H9 (cell line): ENCODE results near the gene TRIM21. TPM values are rescaled to one million over a fixed set of nuclear protein-coding genes. Genes with fewer than 3 reads are reported as not detected.

Experiments used
- DNase-seq: peaks from one replicate; pipeline ENCODE4 v3.0.0-alpha.2; 2017
- H2AFZ ChIP-seq: one replicate; pipeline ENCODE4 v1.6.1; 2013; ENCODE audit warnings: mild to moderate bottlenecking, low read length, control low read depth, moderate library complexity
- H2AK5ac ChIP-seq: 2 replicates; pipeline ENCODE4 v1.6.1; 2013; ENCODE audit warnings: low read length, control low read depth, mixed read lengths; ENCODE audit not compliant: insufficient read length
- H2BK120ac ChIP-seq: one replicate; pipeline ENCODE4 v1.6.1; 2013; ENCODE audit warnings: low read depth, mild to moderate bottlenecking, low read length, control low read depth, inconsistent platforms; ENCODE audit not compliant: poor library complexity, severe bottlenecking
- H2BK12ac ChIP-seq: 2 replicates; pipeline ENCODE4 v1.6.1; 2013; ENCODE audit warnings: low read length, control low read depth, mixed read lengths, low read depth; ENCODE audit not compliant: insufficient read length
- H2BK15ac ChIP-seq: 2 replicates; pipeline ENCODE4 v1.6.1; 2013; ENCODE audit warnings: low read depth, low read length, control low read depth
- H2BK20ac ChIP-seq: one replicate; pipeline ENCODE4 v1.6.1; 2013; ENCODE audit warnings: low read depth, mild to moderate bottlenecking, low read length, control low read depth, inconsistent platforms; ENCODE audit not compliant: poor library complexity, severe bottlenecking
- H2BK5ac ChIP-seq: 2 replicates; pipeline ENCODE4 v1.6.1; 2013; ENCODE audit warnings: low read length, control low read depth, mixed read lengths; ENCODE audit not compliant: insufficient read length
- H3K14ac ChIP-seq: 2 replicates; pipeline ENCODE4 v1.6.1; 2013; ENCODE audit warnings: low read length, control low read depth; ENCODE audit not compliant: insufficient read depth
- H3K18ac ChIP-seq: 2 replicates; pipeline ENCODE4 v1.6.1; 2013; ENCODE audit warnings: low read depth, mild to moderate bottlenecking, mixed read lengths, low read length, control low read depth; ENCODE audit not compliant: insufficient read length
- H3K23ac ChIP-seq: 2 replicates; pipeline ENCODE4 v1.6.1; 2013; ENCODE audit warnings: low read length, control low read depth, mixed read lengths, low read depth; ENCODE audit not compliant: insufficient read length
- H3K23me2 ChIP-seq: 2 replicates; pipeline ENCODE4 v1.6.1; 2013; ENCODE audit warnings: low read depth, mild to moderate bottlenecking, mixed read lengths, low read length, control low read depth; ENCODE audit not compliant: insufficient read length, poor library complexity, severe bottlenecking
- H3K27ac ChIP-seq: 2 replicates; pipeline ENCODE4 v1.5.1; 2013; ENCODE audit warnings: low read length, control low read depth, mixed read lengths, low read depth; ENCODE audit not compliant: insufficient read length
- H3K27me3 ChIP-seq: 2 replicates; pipeline ENCODE4 v1.6.1; 2013; ENCODE audit warnings: low read length, control low read depth, inconsistent platforms; ENCODE audit not compliant: insufficient read depth
- H3K4ac ChIP-seq: 2 replicates; pipeline ENCODE4 v1.6.1; 2013; ENCODE audit warnings: low read depth, mild to moderate bottlenecking, control low read depth, inconsistent platforms, low read length, moderate library complexity
- H3K4me1 ChIP-seq: 2 replicates; pipeline ENCODE4 v1.6.1; 2013; ENCODE audit warnings: low read length, control low read depth, inconsistent platforms; ENCODE audit not compliant: insufficient read depth
- H3K4me2 ChIP-seq: 2 replicates; pipeline ENCODE4 v1.6.1; 2013; ENCODE audit warnings: low read length, control low read depth, mixed read lengths; ENCODE audit not compliant: insufficient read length, insufficient read depth
- H3K56ac ChIP-seq: 2 replicates; pipeline ENCODE4 v1.6.1; 2013; ENCODE audit warnings: low read depth, mild to moderate bottlenecking, mixed read lengths, low read length, control low read depth; ENCODE audit not compliant: insufficient read length
- H3K79me1 ChIP-seq: 2 replicates; pipeline ENCODE4 v1.6.1; 2013; ENCODE audit warnings: low read depth, mild to moderate bottlenecking, moderate library complexity, low read length, control low read depth, inconsistent platforms; ENCODE audit not compliant: insufficient read depth, poor library complexity, severe bottlenecking
- H3K79me2 ChIP-seq: 2 replicates; pipeline ENCODE4 v1.6.1; 2013; ENCODE audit warnings: low read length, control low read depth, inconsistent platforms; ENCODE audit not compliant: insufficient read depth
- H3K9ac ChIP-seq: 2 replicates; pipeline ENCODE4 v1.6.1; 2013; ENCODE audit warnings: low read length, control low read depth, mixed read lengths; ENCODE audit not compliant: insufficient read length; ENCODE audit errors: extremely low read depth
- H3K9me3 ChIP-seq: one replicate; pipeline ENCODE4 v1.6.1; 2013; ENCODE audit warnings: low read depth, low read length, inconsistent platforms; ENCODE audit not compliant: control insufficient read depth
- H3T11ph ChIP-seq: one replicate; pipeline ENCODE4 v1.6.1; 2013; ENCODE audit warnings: mild to moderate bottlenecking, low read length, control low read depth, inconsistent platforms
- H4K20me1 ChIP-seq: one replicate; pipeline ENCODE4 v1.6.1; 2013; ENCODE audit not compliant: control insufficient read depth, insufficient read length, insufficient read depth
- H4K5ac ChIP-seq: 2 replicates; pipeline ENCODE4 v1.6.1; 2013; ENCODE audit warnings: low read depth, mild to moderate bottlenecking, mixed read lengths, low read length, control low read depth; ENCODE audit not compliant: insufficient read length
- H4K8ac ChIP-seq: replicated peaks from 2 replicates; pipeline ENCODE4 v1.6.1; 2013; ENCODE audit warnings: low read length, control low read depth, mixed read lengths, low read depth; ENCODE audit not compliant: insufficient read length
- H4K91ac ChIP-seq: 2 replicates; pipeline ENCODE4 v1.6.1; 2013; ENCODE audit warnings: low read depth, mild to moderate bottlenecking, moderate library complexity, mixed read lengths, low read length, control low read depth; ENCODE audit not compliant: insufficient read length
- H3K27ac Mint-ChIP-seq, 3 experiments: 2 replicates in 2 of 3; 3 replicates in 1 of 3; pipeline ENCODE4 v1.8.0; 2020 to 2021; ENCODE audit warnings: mixed read lengths in 3 of 3, mild to moderate bottlenecking in 1 of 3, moderate library complexity in 1 of 3
- H3K27me3 Mint-ChIP-seq: 2 replicates; pipeline ENCODE4 v1.8.0; 2021; ENCODE audit warnings: low read depth, mild to moderate bottlenecking, moderate library complexity, mixed read lengths
- H3K36me3 Mint-ChIP-seq, 3 experiments: 2 replicates in 2 of 3; 3 replicates in 1 of 3; pipeline ENCODE4 v1.8.0; 2020 to 2021; ENCODE audit warnings: low read depth in 3 of 3, mixed read lengths in 3 of 3; ENCODE audit not compliant: insufficient read depth in 1 of 3
- H3K4me1 Mint-ChIP-seq, 2 experiments: 2 replicates each; pipeline ENCODE4 v1.8.0; 2020; ENCODE audit warnings: mixed read lengths in 2 of 2
- H3K4me3 Mint-ChIP-seq, 2 experiments: 2 replicates in 1 of 2; 3 replicates in 1 of 2; pipeline ENCODE4 v1.8.0; 2020 to 2021; ENCODE audit warnings: mild to moderate bottlenecking in 2 of 2, mixed read lengths in 2 of 2, moderate library complexity in 1 of 2
- H3K9me3 Mint-ChIP-seq, 2 experiments: 2 replicates in 1 of 2; 3 replicates in 1 of 2; pipeline ENCODE4 v1.8.0; 2020; ENCODE audit warnings: mild to moderate bottlenecking in 2 of 2, mixed read lengths in 2 of 2, moderate library complexity in 1 of 2
- WGBS: extraction: QIAGEN DNeasy Blood & Tissue Kit; methylation state at CpG from one replicate; pipeline ENCODE4 v1.1.7; 2013; ENCODE audit warnings: missing lambda C conversion rate, low lambda C conversion rate, mixed read lengths; ENCODE audit not compliant: insufficient read length; ENCODE audit errors: extremely low coverage; 5-methylcytosine and 5-hydroxymethylcytosine counted together
- total RNA-seq: library from RNA; stranded (reverse); gene quantifications from 2 replicates; pipeline ENCODE4 v1.2.1, GENCODE V29; 2021
- TF ChIP-seq, protein P1 (sequence below): fragments of 200-600 bp; sonication (generic); conservative IDR thresholded peaks from 3 replicates; pipeline ENCODE4 v1.8.0; 2021; ENCODE audit warnings: antibody characterized with exemption, mild to moderate bottlenecking

TRIM21 gene
- total RNA-seq, 1 experiment from 2014 or later = 15.1 TPM

- no peak overlapping the region for H3K27ac ChIP-seq
- no peak overlapping the region for H4K5ac ChIP-seq
- TF ChIP-seq, protein P1, sequence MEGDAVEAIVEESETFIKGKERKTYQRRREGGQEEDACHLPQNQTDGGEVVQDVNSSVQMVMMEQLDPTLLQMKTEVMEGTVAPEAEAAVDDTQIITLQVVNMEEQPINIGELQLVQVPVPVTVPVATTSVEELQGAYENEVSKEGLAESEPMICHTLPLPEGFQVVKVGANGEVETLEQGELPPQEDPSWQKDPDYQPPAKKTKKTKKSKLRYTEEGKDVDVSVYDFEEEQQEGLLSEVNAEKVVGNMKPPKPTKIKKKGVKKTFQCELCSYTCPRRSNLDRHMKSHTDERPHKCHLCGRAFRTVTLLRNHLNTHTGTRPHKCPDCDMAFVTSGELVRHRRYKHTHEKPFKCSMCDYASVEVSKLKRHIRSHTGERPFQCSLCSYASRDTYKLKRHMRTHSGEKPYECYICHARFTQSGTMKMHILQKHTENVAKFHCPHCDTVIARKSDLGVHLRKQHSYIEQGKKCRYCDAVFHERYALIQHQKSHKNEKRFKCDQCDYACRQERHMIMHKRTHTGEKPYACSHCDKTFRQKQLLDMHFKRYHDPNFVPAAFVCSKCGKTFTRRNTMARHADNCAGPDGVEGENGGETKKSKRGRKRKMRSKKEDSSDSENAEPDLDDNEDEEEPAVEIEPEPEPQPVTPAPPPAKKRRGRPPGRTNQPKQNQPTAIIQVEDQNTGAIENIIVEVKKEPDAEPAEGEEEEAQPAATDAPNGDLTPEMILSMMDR = no peak
- no peaks in the 10 kb centered on the region for H4K20me1 ChIP-seq
- H3K36me3 Mint-ChIP-seq = no peaks in the 10 kb centered on the region
- no peak overlapping the region for H3K18ac ChIP-seq
- H4K8ac ChIP-seq = no peak overlapping the region
- H3K4me1 ChIP-seq = no peaks in the 10 kb centered on the region
- no peak overlapping the region for H2AFZ ChIP-seq
- H2BK120ac ChIP-seq = no peak overlapping the region
- H3K27me3 Mint-ChIP-seq = peaks cover 2% of the 10 kb centered on the region; the same call in 1 of the 2 replicates
- H4K91ac ChIP-seq = no peak overlapping the region
- no peaks in the 10 kb centered on the region for H3K9me3 ChIP-seq
- no peak overlapping the region for H3K56ac ChIP-seq
- no peak overlapping the region for H3K4ac ChIP-seq
- no peak overlapping the region for H2BK12ac ChIP-seq
- no peaks in the 10 kb centered on the region for H3K9me3 Mint-ChIP-seq
- H3K27me3 ChIP-seq = no peaks in the 10 kb centered on the region
- no peaks in the 10 kb centered on the region for H3K4me1 Mint-ChIP-seq
- H3K14ac ChIP-seq = no peak overlapping the region
- H3T11ph ChIP-seq = no peak overlapping the region
- H2BK5ac ChIP-seq = no peak overlapping the region
- H2AK5ac ChIP-seq = no peak overlapping the region
- no peak overlapping the region for H2BK20ac ChIP-seq
- no peaks in the 10 kb centered on the region for H3K23me2 ChIP-seq
- H3K4me3 Mint-ChIP-seq = no peak overlapping the region
- H3K9ac ChIP-seq = no peak overlapping the region
- H3K27ac Mint-ChIP-seq = no peak overlapping the region; a peak in 2 of 7 replicates
- no CpG with 5 or more reads among the region's 8 CpGs for WGBS
- no peak overlapping the region for H3K4me2 ChIP-seq
- no peaks in the 10 kb centered on the region for H3K79me2 ChIP-seq
- no peak overlapping the region for H2BK15ac ChIP-seq
- no peak for DNase-seq
- no peak overlapping the region for H3K23ac ChIP-seq
- H3K79me1 ChIP-seq = no peaks in the 10 kb centered on the region
Measured at GRCh38 chr11:4418403-4418802, 24.9 kb upstream of the TRIM21 start.
